Measurements from ENCODE around the gene ANTXR1.

The ANTXR1 gene

GRCh38 chr2:69100220-69100723, 87.3 kb downstream of the ANTXR1 start:
- DNase-seq = no peak

GRCh38 chr2:69102041-69102593, 89.1 kb downstream of the ANTXR1 start:
- no peak for DNase-seq

DNA sequence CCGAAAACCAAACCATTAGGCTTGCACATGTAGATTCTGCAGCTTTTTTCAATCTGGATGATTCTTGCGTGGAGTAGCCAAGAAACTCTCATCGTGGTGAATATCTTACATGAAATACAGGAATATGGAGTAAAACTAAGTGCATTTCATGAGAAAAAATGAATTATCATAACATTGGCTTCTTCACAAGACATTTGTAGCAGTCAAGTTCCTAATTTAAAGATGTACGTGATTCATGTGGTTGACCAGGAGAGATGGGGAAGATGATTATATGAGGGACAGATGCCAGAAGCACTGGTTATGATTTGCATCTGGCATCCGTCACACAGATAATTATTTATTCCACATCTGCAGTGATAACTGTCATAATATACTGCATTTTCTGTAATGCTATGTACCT, 90.4 kb downstream of the ANTXR1 start:
- no peak for DNase-seq

DNA sequence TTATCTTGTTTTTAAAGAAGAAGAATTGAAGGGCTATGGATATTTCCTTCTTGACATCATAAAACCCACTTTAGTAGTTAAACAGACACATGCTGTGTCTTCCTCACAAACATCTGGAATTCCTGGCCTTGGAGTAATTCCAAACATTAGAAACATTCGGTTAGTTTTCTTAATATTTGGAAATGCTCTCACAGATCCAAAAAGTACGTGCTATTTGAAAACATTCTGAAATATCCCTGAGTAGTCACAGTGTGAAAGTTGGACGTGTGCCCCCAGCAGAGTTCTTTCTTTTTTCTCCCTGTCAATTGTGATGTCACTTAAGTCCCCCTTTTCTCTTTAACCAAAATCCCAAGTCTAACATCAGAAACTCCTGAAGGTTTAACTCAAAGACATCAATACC, 91.3 kb downstream of the ANTXR1 start:
- DNase-seq = no peak

GRCh38 chr2:69109255-69109654, 96.3 kb downstream of the ANTXR1 start:
- DNase-seq = no peak

GRCh38 chr2:69111076-69111475, 98.1 kb downstream of the ANTXR1 start:
- DNase-seq = no peak

DNA sequence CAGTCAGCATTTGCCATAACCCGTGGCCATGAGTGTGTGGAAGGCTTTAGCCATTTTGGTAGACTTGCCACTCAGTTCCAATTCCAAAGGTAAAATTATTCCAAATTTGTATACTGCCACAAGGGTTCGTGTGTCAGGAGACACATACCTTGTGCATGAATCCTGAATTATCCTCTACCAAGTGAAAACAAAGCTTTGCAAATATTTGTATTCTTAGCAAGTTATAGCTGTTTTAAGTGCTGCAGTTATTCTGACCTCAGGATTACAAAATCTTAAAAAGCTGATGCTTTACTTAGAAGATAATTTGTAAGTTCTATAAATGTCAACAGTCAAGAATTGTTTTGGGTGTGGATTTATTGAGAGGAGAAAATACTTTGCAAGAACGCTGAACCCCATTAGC, 100.6 kb downstream of the ANTXR1 start:
- DNase-seq = no peak

DNA sequence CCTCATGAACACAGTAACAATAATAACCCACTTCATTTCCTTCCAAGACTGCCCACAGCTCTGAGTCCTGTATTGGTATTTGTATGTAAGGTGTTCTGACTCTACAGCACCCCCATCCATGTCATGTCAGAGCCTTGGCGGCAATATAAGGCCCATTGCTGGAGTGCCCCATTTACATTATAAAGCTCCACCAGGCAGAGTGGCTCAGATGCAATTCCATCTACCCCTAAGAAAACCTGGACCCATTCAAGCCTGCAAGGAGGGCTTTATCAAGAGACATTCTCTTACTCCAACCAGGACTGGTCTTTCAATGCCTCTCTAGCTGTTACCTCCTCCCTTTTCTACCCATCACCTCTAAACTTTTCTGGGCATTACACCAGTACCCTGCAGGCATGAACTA, 101.6 kb downstream of the ANTXR1 start:
- no peak for DNase-seq

DNA sequence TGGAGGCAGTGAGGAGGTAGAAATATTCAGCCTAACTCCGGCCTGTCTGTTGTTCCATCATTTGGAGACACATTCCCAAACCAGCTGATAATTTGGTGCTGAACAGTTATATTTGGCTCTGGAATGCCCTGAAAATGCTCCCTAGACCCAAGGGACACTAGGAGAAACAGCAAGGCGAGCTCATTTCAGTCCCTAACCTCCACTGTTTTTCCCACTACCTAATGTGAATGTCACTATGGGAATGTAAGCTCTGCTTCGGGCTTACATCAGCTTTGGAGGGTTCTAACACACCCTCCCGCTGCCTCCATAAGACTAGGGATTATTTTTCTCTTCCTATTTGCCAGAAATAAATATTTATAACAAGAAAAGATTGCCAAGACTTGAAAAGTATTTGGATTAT, 103.5 kb downstream of the ANTXR1 start:
- no peak for DNase-seq

GRCh38 chr2:69118609-69119008, 105.6 kb downstream of the ANTXR1 start:
- DNase-seq = no peak

DNA sequence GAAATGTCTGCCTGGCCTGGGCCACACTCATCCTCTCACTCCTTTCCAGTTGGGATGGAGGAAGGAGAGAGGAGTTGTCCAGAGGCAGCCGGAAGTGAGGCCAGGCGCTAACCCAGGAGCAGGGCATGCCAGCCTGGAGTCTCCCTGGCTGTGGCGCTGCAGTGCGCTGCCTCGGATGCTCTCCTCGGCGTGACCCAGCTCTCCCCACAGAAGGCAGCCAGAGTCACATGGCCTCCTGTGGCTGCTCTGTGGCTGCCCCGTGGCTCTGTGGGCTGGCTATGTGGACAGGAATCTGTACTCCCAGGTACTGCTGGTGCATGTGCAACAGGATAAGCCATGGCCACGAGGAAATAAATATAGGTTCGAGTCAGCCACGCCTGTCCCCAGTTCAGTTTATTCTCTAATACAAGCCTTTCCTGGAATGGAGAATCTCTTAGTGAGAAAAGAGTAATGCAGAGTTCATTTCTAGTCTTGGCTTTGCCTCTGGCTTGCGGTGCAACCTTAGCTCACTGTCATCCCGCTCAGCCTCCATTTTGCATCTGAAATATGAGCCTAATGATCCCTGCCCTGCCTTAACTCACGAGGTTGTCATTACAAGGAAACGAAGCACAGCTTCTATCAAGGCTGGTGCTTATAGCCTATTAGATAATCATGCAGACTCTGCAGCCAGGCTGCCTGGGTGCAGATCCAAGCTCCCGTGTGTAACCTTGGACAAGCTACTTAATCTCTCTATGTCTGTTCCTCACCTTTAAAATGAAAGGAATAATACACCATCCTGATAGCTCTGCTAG, 106.3 kb downstream of the ANTXR1 start:
- no peak for DNase-seq

GRCh38 chr2:69122271-69122670, 109.3 kb downstream of the ANTXR1 start:
- no peak for DNase-seq

DNA sequence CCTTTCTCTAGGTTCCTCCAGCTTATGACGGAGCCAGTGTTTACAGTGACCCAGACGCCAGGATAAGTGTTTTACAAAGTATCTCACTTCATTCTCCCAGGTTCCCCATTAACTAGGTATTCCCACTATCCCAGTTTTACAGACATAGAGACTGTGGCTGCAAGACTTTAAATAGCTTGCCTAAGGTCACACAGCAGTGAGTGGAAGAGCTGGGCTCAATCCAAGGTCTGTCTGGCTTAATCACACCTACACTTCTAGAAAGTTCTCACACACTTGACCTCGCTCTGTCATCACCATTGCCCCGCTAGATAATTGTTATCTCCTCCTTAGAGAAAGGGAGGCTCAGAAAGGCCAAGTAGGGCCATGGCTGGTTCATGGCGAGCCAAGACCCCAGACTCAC, 110.2 kb downstream of the ANTXR1 start:
- no peak for DNase-seq

DNA sequence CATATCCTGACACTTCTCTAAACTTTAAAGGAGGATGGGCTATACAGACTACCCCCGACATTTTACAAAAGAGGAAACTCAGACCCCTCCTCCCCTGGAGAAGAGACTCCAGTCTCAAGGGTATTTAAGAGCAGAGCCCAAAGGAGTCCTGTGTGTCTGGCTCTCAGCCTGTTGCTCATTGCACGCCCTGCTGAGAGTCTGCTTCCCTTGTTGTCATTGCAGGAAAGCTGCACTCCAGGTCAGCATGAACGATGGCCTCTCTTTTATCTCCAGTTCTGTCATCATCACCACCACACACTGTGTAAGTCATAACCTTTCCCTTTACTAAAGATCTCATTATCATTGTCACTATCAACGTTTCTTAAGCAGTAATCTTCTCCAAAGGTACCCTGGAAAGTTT, 111.4 kb downstream of the ANTXR1 start:
- no peak for DNase-seq

GRCh38 chr2:69125816-69126215, 112.8 kb downstream of the ANTXR1 start:
- no peak for DNase-seq

- DNase-seq = no peak
Measured at GRCh38 chr2:69126341-69126740, 113.4 kb downstream of the ANTXR1 start.

DNA sequence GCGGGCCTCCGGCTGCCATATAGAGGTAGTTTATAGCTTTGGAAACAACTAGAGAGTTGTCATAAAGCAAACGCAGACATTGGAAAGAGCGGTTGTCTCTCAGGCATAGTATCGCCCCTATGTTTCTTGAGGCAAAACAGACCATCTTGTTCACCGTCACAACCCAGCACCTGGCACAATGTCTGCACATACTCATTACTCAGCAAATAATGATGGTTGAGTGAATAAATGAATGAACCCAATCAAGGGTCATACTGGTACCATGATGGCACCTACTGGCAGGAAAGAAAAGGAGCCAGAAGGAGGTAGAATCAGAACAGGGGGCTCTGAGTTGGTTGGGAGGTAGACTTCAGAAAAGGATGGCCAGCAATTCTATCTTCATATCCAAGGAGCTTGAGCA, 118.5 kb downstream of the ANTXR1 start:
- DNase-seq = no peak

DNA sequence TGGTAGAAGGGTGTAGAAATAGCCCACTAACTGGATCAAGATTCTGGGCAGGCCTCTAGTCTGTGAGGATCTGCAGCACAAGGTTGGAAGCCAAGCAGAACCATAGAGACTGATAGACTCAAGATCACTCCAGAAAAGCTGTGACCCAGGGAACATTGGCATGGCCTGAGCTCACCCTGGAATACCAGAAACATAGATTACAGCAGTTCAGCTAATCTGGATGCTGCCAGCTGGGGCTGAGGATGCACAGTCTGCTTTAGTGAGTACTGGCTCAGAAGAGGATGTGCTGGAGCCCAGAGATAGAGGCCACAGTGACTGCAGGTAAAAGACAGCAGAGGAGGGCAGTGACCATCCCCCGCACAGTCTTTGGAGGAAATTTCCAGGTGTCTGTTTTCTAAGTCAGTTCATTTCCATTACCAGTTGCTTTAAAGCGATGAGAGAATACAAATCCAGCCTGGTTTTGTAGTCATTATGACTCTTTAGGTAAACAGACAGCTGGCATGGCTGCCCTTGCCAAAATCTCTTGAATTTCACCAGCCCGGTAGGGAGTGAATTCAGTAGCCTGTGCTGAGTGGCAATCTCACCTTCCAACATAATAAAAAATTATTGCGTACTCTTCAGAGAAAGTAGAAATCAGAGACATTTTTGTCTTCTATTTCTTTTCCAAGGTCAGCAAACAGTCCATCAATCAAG, 119.2 kb downstream of the ANTXR1 start:
- DNase-seq = no peak

DNA sequence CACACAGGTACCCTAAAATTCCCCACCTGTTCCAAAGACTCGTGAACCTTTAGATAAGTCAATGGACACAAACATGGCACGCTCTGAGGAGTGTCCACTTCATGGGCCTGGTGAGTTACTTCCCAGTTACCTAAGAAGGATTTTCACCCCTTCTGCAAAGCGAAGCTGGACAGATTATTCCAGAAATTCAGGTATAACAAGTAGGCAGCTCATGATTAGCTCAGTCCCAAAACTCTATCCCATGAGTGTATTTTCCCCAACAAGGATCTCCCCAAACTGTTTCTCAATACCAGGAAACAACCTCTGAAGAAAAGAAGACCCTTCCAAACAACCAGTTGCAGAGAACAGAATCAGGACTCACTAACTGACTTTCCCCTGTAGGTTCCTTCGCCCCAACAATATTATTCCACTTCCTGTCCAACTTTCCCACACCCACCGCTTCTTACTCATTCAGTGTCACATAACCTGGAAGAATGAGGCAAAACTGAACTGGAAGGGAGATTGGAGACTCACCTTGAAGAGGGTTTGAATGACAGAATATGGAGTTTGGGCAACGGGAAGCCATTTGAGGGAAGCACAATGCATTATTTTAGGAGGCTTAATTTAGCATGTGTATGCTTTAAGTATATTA, 120.1 kb downstream of the ANTXR1 start:
- DNase-seq = no peak

- no peak for DNase-seq
Measured at GRCh38 chr2:69133898-69134297, 120.9 kb downstream of the ANTXR1 start.

DNA sequence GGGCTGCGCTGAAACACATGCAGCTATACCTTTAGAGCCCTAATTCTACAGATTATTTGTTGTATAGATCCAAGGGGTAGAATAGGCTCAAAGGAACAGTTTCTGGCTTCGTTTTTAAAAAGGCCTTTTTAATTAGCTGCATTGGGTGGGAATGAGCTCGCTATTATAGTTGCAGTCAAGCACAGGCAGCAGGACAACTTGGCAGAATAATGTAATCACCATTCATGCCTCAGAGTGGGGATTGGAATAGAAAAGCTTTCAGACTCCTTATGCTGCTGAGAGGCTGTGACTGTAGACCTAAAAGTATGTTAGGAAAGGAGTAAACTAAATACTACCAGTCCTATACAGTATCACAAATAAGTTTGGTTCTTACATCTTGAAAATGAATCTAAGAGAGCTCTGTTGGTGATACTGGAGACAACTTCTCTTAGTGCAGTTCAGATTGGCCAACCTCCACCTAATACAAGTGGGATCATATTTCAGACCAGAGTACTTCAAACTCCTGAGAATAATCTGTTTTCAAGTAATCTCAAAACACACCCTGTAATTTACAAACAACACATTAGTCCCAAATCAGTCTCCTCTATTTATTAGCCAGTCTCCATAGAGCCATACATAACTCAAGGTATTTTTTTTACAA, 121.4 kb downstream of the ANTXR1 start:
- DNase-seq = peak; percentile 11 to 37

DNA sequence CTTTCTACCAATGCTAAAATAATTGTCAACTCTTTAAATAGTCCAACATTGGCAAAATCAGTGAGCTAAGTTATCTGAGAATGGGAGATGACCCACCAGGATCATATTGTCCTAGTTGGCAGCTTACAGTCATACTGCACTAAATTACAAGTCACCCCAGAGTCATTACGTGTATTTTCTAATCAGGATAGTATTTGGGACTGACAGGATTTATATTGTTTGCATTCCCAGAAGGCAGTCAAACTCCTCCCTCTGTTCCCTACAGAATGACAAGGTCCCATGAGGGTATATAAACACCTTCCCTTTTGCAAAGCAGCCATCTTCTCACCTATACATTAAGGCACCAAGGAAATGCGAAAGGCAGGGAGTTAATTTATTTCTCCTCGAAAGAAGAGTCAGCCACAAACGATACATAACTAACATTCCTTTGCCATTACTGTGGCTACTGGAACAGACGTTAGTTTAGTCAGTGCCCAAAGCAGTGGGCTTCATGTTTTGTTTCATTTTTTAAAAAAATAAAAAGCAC, 125.3 kb downstream of the ANTXR1 start:
- no peak for DNase-seq
